HG03565 (cell line): Measurements from ENCODE around the gene OR52N2.
A peak's percentile ranks its signal among the peaks of the same experiment; 100 is the strongest.

ENCODE experiments used
- ATAC-seq: cut with Tn5 transposase; IDR thresholded peaks from one replicate; pipeline ENCODE4 v1.9.1; 2021; ENCODE audit warnings: mild to moderate bottlenecking, moderate library complexity; ENCODE audit not compliant: unreplicated experiment

The OR52N2 gene

DNA sequence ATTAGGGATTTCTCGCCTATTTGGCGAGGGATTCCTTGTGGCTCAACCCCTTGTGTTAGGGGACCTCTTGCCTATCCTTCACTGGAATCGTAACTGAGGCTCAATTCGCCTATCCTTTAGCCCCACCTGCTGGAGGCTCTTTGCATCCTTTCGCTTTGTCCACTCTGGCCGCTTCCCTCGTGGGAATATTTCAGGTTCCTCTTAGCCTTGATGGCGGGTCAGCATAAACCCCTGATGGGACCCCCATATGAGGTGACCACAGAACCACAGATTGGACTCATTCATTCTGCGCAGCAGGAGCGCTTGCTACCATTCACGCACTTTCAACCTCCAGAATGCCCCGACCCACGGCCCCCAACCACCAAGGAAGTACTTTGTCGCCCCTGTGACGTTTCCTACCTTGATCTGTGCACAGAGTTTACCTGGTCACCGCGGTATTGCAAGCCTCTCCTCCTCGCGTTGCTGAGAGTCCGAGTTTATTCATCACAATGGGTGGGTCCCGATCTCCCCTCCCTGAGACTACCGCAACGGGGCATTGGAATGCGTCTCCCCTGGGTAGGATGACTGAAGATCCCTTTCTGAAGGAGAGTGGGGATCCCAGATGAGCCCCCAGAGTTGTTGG is at the start of gene OR52N2:
Gene OR52N2, plus strand, starts transcription at position 425 of the 622 bp plus-strand sequence. CDS start 11,412 bp downstream, outside the sequence.
- ATAC-seq: peak; percentile 92

DNA sequence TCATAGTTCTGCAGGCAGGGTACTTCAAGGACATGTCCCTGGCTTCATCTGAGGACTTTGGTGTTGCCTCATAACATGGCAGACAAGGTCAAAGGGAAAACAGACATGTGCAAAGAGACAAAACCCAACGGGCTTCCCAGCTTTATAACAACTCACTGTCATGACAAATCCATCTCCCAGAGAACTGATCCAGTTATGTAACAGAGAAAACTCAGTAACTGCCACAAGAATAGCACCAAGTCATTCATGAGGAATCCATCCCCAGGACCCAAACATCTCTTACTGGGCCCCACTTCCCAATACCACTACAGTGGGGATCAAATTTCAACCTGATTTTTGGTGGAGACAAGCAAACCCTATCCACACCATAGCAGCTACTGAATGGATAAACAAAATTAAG is 41.7 kb upstream of the OR52N2 start:
- no peak for ATAC-seq

DNA sequence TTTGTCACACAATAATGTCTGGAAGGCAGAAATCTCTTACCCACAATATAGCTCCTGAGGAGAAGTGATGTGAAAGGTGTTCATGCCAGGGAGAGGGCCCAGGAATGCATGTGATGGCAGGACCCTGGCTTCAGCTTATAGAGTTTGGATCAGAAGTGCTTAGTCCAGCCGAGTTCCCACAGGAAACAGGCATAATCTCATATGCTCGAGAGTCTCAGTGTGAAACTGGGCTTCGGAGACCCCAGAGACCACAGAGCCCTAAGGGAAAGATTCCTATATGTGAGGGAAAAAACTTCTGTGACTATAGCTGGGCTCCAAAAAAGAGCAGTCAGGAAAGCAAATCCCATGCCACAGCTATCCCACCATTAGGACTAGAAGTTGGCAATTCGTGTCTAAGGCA is 25.5 kb upstream of the OR52N2 start, which contains the start of gene OR52N5:
Gene OR52N5, minus strand, starts transcription at position 101 of the 400 bp plus-strand sequence. CDS start 4,721 bp downstream, outside the sequence.
- ATAC-seq: no peak

DNA sequence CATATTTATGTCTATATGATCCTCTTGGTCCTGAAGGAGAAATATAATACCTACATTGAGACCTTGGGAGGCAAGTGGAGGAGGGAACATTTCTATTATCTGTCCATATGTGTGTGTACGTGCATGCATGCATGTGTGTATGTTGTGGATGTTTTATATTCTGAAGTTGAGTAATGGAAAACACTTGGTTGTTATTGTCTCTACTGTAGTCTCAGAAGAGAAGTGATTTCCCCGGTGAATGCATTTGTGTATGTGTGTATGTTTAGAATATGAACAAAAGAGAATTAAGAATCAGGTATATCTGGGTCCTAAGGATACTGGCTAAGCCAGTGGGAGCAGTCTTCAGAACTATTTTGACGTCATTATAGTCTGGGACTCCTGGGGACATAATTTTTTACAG is 17.6 kb upstream of the OR52N2 start, which contains the start of gene OR52N1:
Gene OR52N1, minus strand, starts transcription at position 101 of the 400 bp plus-strand sequence. CDS start 2,449 bp downstream, outside the sequence.
- ATAC-seq: no peak

- no peak for ATAC-seq
These were observed 12.2 kb upstream of the OR52N2 start for GRCh38 chr11:5796541-5796940.

- ATAC-seq: no peak
These were observed 4.7 kb upstream of the OR52N2 start for GRCh38 chr11:5803982-5804381.

DNA sequence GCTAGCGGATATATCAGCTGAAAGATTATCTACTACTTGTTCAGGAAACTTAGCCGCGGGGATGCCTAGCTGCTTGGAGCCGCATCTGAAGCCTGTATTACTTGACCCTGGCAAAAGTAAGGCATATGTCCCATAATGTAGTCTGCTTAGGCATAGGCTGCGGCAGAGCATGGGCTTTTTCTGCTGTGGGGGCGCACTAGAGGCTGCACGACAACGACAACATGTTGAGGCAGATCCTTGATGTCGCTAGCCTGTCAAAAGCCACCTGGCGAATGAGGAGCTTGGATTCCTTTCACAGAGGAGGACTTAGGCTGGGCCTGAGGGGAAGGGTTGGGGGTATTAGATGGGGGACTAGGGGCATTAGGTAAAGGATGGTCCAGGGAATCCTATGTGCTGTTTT is 1.1 kb upstream of the OR52N2 start:
- no peak for ATAC-seq

- no peak for ATAC-seq
These were observed 397 bp downstream of the OR52N2 start for GRCh38 chr11:5809122-5809519.

DNA sequence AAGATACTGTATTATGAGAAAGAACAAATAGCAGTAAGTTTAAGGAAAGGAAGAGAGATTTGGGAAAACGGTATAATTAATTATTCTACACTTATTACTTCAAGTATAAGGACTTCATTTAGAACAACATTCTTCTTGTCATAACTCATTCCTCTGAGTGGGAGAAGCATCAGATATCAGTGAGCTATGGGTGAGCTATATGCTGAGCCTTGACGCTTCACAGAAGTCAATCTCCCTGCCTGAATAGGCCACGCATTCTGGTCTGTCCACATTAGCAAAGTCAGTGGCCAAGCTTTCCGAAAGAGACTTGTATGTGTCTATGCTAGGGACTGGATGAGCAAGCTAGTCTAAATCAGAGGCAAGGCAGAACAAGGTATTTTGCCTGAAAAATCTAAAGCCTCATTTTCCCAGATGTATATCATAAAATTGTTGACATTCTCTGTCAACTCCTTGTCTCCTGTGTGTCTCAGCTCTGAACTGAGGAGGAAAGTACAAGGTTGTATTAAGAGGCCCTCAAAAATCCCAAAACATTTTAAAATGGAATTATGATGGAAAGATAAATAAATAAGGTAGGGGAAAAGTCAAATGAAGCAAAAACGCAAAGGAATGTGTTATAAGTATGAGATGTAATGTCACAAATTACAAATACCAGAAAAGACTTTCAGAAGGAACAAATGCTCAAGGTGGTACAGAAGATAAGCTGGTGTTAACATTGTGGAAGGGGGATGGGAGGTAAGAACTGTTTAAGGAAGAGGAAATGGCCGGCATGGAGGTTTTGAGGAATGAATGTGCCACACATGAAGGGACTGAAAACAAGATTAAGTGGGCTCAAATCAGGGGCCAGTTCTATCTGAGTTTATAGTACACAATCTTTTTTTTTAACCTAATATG is 1.4 kb downstream of the OR52N2 start:
- no peak for ATAC-seq

DNA sequence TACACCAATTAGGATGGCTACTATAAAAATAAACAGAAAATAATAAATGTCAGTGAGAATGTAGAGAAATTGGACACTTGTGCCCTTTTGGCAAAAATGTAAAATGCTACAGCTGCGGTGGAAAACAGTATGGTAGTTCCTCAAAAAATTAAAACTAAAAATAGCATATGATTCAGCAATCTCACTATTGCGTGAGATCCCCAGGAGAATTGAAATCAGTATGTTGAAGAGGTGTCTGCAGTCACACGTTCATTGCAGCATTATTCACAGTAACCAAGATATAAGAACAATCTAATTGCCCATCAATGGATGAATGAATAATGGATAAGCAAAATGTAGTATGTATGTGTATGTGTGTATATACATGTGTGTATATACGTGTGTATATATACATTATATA is 6.8 kb downstream of the OR52N2 start:
- no peak for ATAC-seq

DNA sequence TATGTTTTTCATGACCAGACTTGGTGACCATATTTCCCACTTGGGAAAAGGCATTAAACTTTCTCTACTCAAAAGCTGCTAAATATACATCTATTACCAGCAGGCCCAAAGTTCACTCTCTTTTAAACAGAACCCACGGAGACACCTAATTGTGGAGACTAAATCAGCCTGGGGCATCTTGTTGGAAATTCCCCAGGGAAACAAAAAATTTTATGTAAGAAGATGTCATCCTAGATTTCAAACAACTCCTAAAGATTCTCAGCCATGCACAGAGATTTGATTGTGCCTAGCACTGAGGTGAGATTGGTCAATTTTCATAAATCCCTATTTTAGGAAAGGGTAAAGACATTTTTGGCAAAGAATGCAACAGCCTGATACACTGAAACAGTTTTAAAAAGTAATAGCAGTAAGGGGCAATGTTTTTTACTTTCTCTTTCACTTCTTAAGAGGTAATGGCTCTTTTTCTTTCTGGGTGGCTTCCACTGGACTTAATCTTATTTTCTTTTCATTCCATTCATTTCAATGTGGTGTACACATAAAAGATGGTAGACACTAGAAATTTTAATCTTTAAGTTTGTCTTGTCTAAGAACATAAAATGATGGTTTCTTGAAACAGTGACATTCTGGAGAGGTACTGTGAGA is 9.6 kb downstream of the OR52N2 start:
- peak; percentile 53 for ATAC-seq

DNA sequence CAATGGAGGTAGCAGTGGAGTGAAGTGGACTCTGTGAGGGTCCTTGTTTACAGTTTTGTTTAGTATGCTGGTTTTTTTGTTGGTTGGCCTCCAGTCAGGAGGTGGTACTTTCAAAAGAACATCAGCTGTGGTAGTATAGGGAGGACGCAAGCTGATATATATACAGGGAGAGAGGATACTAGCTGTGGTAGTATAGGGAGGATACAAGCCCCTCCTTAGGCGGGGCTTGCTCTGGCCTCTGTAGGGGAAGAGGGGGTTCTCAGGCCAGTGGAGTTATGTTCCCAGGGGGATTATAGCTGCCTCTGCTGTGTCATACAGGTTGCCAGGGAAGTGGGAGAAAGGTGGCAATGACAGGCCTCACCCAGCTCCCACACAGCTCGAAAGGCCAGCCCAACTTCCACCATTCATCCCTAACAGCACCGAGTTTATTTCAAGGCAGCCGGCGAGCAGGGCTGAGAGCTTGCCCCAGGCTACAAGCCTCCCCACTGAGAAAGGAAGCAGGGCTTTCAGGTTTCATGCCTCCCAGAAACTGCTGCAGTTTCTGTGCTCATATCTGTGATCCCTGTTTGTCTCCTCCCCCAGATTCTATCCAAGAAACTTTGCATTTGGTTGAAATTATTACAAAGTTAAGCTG is 22.6 kb downstream of the OR52N2 start:
- no peak for ATAC-seq

GRCh38 chr11:5833446-5833845 is 24.7 kb downstream of the OR52N2 start:
- ATAC-seq: no peak

GRCh38 chr11:5837695-5838094 is 29.0 kb downstream of the OR52N2 start:
- ATAC-seq: no peak

- ATAC-seq: no peak
These were observed 33.1 kb downstream of the OR52N2 start, which contains the start of gene OR52E6 for GRCh38 chr11:5841797-5842196. Gene OR52E6, minus strand, starts transcription at chr11:5841897. Its CDS starts 0 bp downstream, at chr11:5841897.

DNA sequence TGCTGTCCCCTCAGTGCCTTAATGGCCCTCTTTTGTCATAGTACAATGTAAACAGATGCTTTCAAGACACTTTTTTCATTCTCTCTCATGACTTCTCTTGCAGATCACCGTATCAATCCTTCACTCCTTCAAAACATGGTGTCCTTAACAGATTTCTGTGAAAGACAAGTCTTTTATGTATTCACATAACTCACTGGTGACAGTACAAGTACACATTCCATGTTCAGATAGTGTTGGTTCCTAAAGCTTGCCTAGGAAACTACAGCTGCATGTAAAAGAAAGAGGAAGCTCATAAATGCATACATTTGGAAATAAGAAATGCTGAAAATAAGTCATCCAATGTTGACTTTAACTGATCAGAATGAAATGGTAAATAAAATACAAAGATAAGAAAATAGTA is 38.0 kb downstream of the OR52N2 start:
- ATAC-seq: no peak

- ATAC-seq: no peak
These were observed 39.0 kb downstream of the OR52N2 start for GRCh38 chr11:5847711-5848110.

DNA sequence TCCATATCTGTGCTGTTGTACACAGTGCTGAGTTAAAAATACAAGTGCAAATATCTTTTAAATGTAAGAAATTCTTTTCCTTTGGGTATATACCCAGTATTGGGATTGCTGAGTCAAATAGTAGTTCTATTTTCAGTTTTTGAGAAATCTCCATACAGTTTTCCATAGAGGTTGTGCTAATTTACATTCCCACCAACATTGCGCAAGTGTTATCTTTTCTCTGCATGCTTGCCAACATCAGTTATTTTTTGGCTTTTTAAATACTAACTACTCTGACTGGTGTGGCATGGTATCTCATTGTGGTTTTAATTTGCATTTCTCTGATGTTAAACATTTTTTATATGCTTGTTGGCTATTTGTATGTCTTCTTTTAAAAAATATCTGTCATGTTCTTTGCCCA is 42.3 kb downstream of the OR52N2 start:
- ATAC-seq: no peak

DNA sequence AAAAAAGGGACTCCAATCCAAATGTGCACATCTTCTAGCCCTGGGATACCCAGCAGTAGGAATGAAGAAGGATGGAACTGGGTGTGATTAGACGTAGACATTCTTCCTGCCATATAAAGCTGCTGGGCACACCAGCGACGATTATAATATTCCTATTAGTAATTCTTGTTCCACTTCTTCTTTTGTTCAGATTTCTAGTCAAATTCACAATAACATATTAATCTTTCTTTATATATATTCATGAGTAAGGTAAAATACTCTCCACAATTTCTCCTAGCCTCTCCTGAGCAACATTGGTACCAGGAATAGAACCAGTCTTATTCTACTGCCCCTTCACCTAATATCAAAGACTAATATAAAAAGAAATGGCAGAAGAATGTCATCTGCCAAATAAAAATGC is 48.9 kb downstream of the OR52N2 start, which contains the start of gene OR52E8:
Gene OR52E8, minus strand, starts transcription at position 101 of the 400 bp plus-strand sequence. Its CDS starts 0 bp downstream, at position 101.
- no peak for ATAC-seq

- ATAC-seq: no peak
These were observed 57.1 kb downstream of the OR52N2 start for GRCh38 chr11:5865826-5866225.
